HEK293 (cell line): Measurements from ENCODE around the gene CNN1.
A peak's percentile ranks its signal among the peaks of the same experiment; 100 is the strongest.

Experiments
- GFI1B ChIP-seq: fragments of 450-650 bp; formaldehyde crosslinking; IDR thresholded peaks from 2 replicates; pipeline ENCODE4 v1.5.1; 2016; ENCODE audit warnings: missing biosample characterization, missing genetic modification characterization
- IKZF3 ChIP-seq: fragments of 450-650 bp; IDR thresholded peaks from 2 replicates; pipeline ENCODE4 v1.5.0; 2018; ENCODE audit warnings: missing biosample characterization, mild to moderate bottlenecking, missing genetic modification characterization, moderate library complexity
- KLF9 ChIP-seq: fragments of 450-650 bp; formaldehyde crosslinking; IDR thresholded peaks from 2 replicates; pipeline ENCODE4 v1.5.1; 2016; ENCODE audit warnings: missing biosample characterization, missing genetic modification characterization, low read depth
- SETDB1 ChIP-seq: IDR thresholded peaks from one replicate; pipeline ENCODE4 v1.6.1; 2017; ENCODE audit warnings: mild to moderate bottlenecking, low read length, moderate library complexity, mixed read lengths; ENCODE audit not compliant: insufficient read length
- SP7 ChIP-seq: fragments of 450-650 bp; formaldehyde crosslinking; IDR thresholded peaks from 2 replicates; pipeline ENCODE4 v1.5.1; 2016; ENCODE audit warnings: missing biosample characterization, missing genetic modification characterization
- TRIM28 ChIP-seq: IDR thresholded peaks from 2 replicates; pipeline ENCODE4 v1.6.1; 2011; ENCODE audit warnings: low read length, control low read depth, borderline replicate concordance
- YY1 ChIP-seq: fragments of 450-650 bp; formaldehyde crosslinking; IDR thresholded peaks from 2 replicates; pipeline ENCODE4 v1.5.1; 2018; ENCODE audit warnings: missing biosample characterization, missing genetic modification characterization
- ZBTB17 ChIP-seq: fragments of 450-650 bp; formaldehyde crosslinking; IDR thresholded peaks from 2 replicates; pipeline ENCODE4 v1.5.1; 2016; ENCODE audit warnings: missing biosample characterization, missing genetic modification characterization
- ZBTB44 ChIP-seq: fragments of 450-650 bp; IDR thresholded peaks from 2 replicates; pipeline ENCODE4 v1.5.1; 2018; ENCODE audit warnings: missing biosample characterization, mild to moderate bottlenecking, missing genetic modification characterization
- ZNF121 ChIP-seq: fragments of 450-650 bp; formaldehyde crosslinking; IDR thresholded peaks from 2 replicates; pipeline ENCODE4 v1.5.1; 2016; ENCODE audit warnings: missing biosample characterization, missing genetic modification characterization
- ZNF133 ChIP-seq: fragments of 450-650 bp; formaldehyde crosslinking; IDR thresholded peaks from 2 replicates; pipeline ENCODE4 v1.5.1; 2016; ENCODE audit warnings: missing biosample characterization, missing genetic modification characterization
- ZNF148 ChIP-seq: fragments of 450-650 bp; formaldehyde crosslinking; IDR thresholded peaks from 2 replicates; pipeline ENCODE4 v1.5.0; 2017; ENCODE audit warnings: missing biosample characterization, missing genetic modification characterization, borderline replicate concordance
- ZNF155 ChIP-seq: fragments of 450-650 bp; formaldehyde crosslinking; IDR thresholded peaks from 2 replicates; pipeline ENCODE4 v1.5.1; 2016; ENCODE audit warnings: missing biosample characterization, missing genetic modification characterization
- ZNF221 ChIP-seq: fragments of 450-650 bp; formaldehyde crosslinking; IDR thresholded peaks from 2 replicates; pipeline ENCODE4 v1.5.1; 2017; ENCODE audit warnings: missing biosample characterization, missing genetic modification characterization, borderline replicate concordance
- ZNF280D ChIP-seq: fragments of 450-650 bp; formaldehyde crosslinking; IDR thresholded peaks from 2 replicates; pipeline ENCODE4 v1.5.1; 2016; ENCODE audit warnings: missing biosample characterization, missing genetic modification characterization
- ZNF311 ChIP-seq: fragments of 450-650 bp; formaldehyde crosslinking; IDR thresholded peaks from 2 replicates; pipeline ENCODE4 v1.5.1; 2017; ENCODE audit warnings: missing biosample characterization, missing genetic modification characterization, borderline replicate concordance
- ZNF341 ChIP-seq: fragments of 450-650 bp; formaldehyde crosslinking; IDR thresholded peaks from 2 replicates; pipeline ENCODE4; 2016; ENCODE audit warnings: low read depth, missing biosample characterization, missing genetic modification characterization
- ZNF354C ChIP-seq: fragments of 450-650 bp; formaldehyde crosslinking; IDR thresholded peaks from 2 replicates; pipeline ENCODE4 v1.5.1; 2016; ENCODE audit warnings: missing biosample characterization, missing genetic modification characterization, low read depth, borderline replicate concordance
- ZNF433 ChIP-seq: fragments of 450-650 bp; formaldehyde crosslinking; IDR thresholded peaks from 2 replicates; pipeline ENCODE4 v1.5.1; 2016; ENCODE audit warnings: missing biosample characterization, missing genetic modification characterization, low read depth
- ZNF473 ChIP-seq: fragments of 450-650 bp; formaldehyde crosslinking; IDR thresholded peaks from 2 replicates; pipeline ENCODE4 v1.5.1; 2017; ENCODE audit warnings: missing biosample characterization, missing genetic modification characterization
- ZNF488 ChIP-seq: fragments of 450-650 bp; formaldehyde crosslinking; IDR thresholded peaks from 2 replicates; pipeline ENCODE4 v1.5.1; 2016; ENCODE audit warnings: missing biosample characterization, missing genetic modification characterization
- ZNF518A ChIP-seq: fragments of 450-650 bp; formaldehyde crosslinking; conservative IDR thresholded peaks from 2 replicates; pipeline ENCODE4 v1.5.1; 2016; ENCODE audit warnings: low read depth, missing biosample characterization, missing genetic modification characterization
- ZNF521 ChIP-seq: fragments of 450-650 bp; formaldehyde crosslinking; IDR thresholded peaks from 2 replicates; pipeline ENCODE4 v1.5.1; 2017; ENCODE audit warnings: missing biosample characterization, mild to moderate bottlenecking, missing genetic modification characterization
- ZNF571 ChIP-seq: fragments of 450-650 bp; formaldehyde crosslinking; IDR thresholded peaks from 2 replicates; pipeline ENCODE4 v1.5.0; 2017; ENCODE audit warnings: missing biosample characterization, missing genetic modification characterization
- ZNF629 ChIP-seq: fragments of 450-650 bp; formaldehyde crosslinking; IDR thresholded peaks from 2 replicates; pipeline ENCODE4 v1.5.1; 2017; ENCODE audit warnings: missing biosample characterization, missing genetic modification characterization
- ZNF707 ChIP-seq: fragments of 450-650 bp; formaldehyde crosslinking; IDR thresholded peaks from 2 replicates; pipeline ENCODE4 v1.5.1; 2016; ENCODE audit warnings: missing biosample characterization, missing genetic modification characterization
- ZNF830 ChIP-seq: fragments of 450-650 bp; IDR thresholded peaks from 2 replicates; pipeline ENCODE4 v1.5.0; 2018; ENCODE audit warnings: missing biosample characterization, missing genetic modification characterization, low read depth, mild to moderate bottlenecking, moderate library complexity

Gene CNN1

GRCh38 chr19:11528551-11529341 lies 9.9 kb upstream of the CNN1 start, which contains the start of gene ECSIT (continued):
- TF ChIP-seq ZNF341 (tag by site-specific recombination) (no peak), ZNF148 (no peak), ZNF155 (tag by site-specific recombination) (no peak), ZNF121 (0 out of 2 replicates have a peak, but pooled peaks have one; percentile 3), ZNF354C (tag by site-specific recombination) (no peak), KLF9 (tag by site-specific recombination) (peak; percentile 95), ZBTB44 (no peak), ZNF473 (tag by site-specific recombination) (no peak), IKZF3 (tag by site-specific recombination) (peak; percentile 68), ZNF629 (peak; percentile 68; the same call in 1 of the 2 replicates), ZNF571 (tag by site-specific recombination) (no peak), SETDB1 (no peak), ZNF280D (tag by site-specific recombination) (no peak), ZNF830 (tag by site-specific recombination) (no peak), ZNF221 (no peak), ZNF518A (peak; percentile 88), ZNF433 (tag by site-specific recombination) (no peak), ZNF521 (no peak), ZNF133 (tag by site-specific recombination) (no peak), ZNF488 (tag by site-specific recombination) (no peak), YY1 (tag by site-specific recombination) (peak; percentile 98), ZNF707 (tag by site-specific recombination) (no peak), ZNF311 (tag by site-specific recombination) (no peak), GFI1B (tag by site-specific recombination) (no peak), SP7 (peak; percentile 75; the same call in 1 of the 2 replicates), ZBTB17 (tag by site-specific recombination) (peak; percentile 75), TRIM28 (no peak)
